Measurements from ENCODE around the gene ARL6IP4. TPM values are rescaled to one million over a fixed set of nuclear protein-coding genes. Genes with fewer than 3 reads are reported as not detected.

Gene ARL6IP4
- total RNA-seq, 1 donor from 2014 or later: 166 TPM

GRCh38 chr12:122951406-122951805 is 29.1 kb upstream of the ARL6IP4 start:
- no peak overlapping the region for H3K27ac Mint-ChIP-seq (ENCODE audit: unreplicated experiment)
- H3K9me3 Mint-ChIP-seq (ENCODE audit: unreplicated experiment): no peaks in the 10 kb centered on the region
- no peaks in the 10 kb centered on the region for H3K27me3 Mint-ChIP-seq (ENCODE audit: unreplicated experiment)
- no peak for DNase-seq (ENCODE audit: extremely low spot score, unreplicated experiment)
- peaks cover 27% of the 10 kb centered on the region for H3K4me1 Mint-ChIP-seq (ENCODE audit: unreplicated experiment)
- TF ChIP-seq CTCF (IDR thresholded peaks at IDR 0.05): no peak
- H3K4me3 Mint-ChIP-seq (ENCODE audit: unreplicated experiment): no peak overlapping the region
- no peaks in the 10 kb centered on the region for H3K36me3 Mint-ChIP-seq (ENCODE audit: unreplicated experiment)

- Mint-ChIP-seq H3K27ac (ENCODE audit: unreplicated experiment) (peak overlapping the region; percentile 27), H3K27me3 (ENCODE audit: unreplicated experiment) (no peaks in the 10 kb centered on the region), H3K4me3 (ENCODE audit: unreplicated experiment) (no peak overlapping the region), H3K4me1 (ENCODE audit: unreplicated experiment) (peaks cover 18% of the 10 kb centered on the region), H3K36me3 (ENCODE audit: unreplicated experiment) (no peaks in the 10 kb centered on the region), H3K9me3 (ENCODE audit: unreplicated experiment) (no peaks in the 10 kb centered on the region)
- peak; percentile 95 for TF ChIP-seq CTCF (IDR thresholded peaks at IDR 0.05)
- DNase-seq (ENCODE audit: extremely low spot score, unreplicated experiment): peak; percentile 90
Measured at GRCh38 chr12:122951979-122952892, 28.2 kb upstream of the ARL6IP4 start.

GRCh38 chr12:122955156-122955555 is 25.3 kb upstream of the ARL6IP4 start:
- DNase-seq (ENCODE audit: extremely low spot score, unreplicated experiment): no peak
- Mint-ChIP-seq H3K4me3 (ENCODE audit: unreplicated experiment) (no peak overlapping the region), H3K36me3 (ENCODE audit: unreplicated experiment) (no peaks in the 10 kb centered on the region), H3K27ac (ENCODE audit: unreplicated experiment) (no peak overlapping the region), H3K9me3 (ENCODE audit: unreplicated experiment) (no peaks in the 10 kb centered on the region), H3K4me1 (ENCODE audit: unreplicated experiment) (peaks cover 9% of the 10 kb centered on the region), H3K27me3 (ENCODE audit: unreplicated experiment) (no peaks in the 10 kb centered on the region)
- TF ChIP-seq CTCF (IDR thresholded peaks at IDR 0.05): no peak

GRCh38 chr12:122956035-122956434 is 24.4 kb upstream of the ARL6IP4 start:
- no peaks in the 10 kb centered on the region for H3K27me3 Mint-ChIP-seq (ENCODE audit: unreplicated experiment)
- no peak overlapping the region for H3K27ac Mint-ChIP-seq (ENCODE audit: unreplicated experiment)
- peaks cover 9% of the 10 kb centered on the region for H3K4me1 Mint-ChIP-seq (ENCODE audit: unreplicated experiment)
- H3K4me3 Mint-ChIP-seq (ENCODE audit: unreplicated experiment): no peak overlapping the region
- H3K9me3 Mint-ChIP-seq (ENCODE audit: unreplicated experiment): no peaks in the 10 kb centered on the region
- TF ChIP-seq CTCF (IDR thresholded peaks at IDR 0.05): no peak
- H3K36me3 Mint-ChIP-seq (ENCODE audit: unreplicated experiment): no peaks in the 10 kb centered on the region
- no peak for DNase-seq (ENCODE audit: extremely low spot score, unreplicated experiment)

- Mint-ChIP-seq H3K36me3 (ENCODE audit: unreplicated experiment) (no peaks in the 10 kb centered on the region), H3K4me3 (ENCODE audit: unreplicated experiment) (no peak overlapping the region), H3K27ac (ENCODE audit: unreplicated experiment) (no peak overlapping the region), H3K9me3 (ENCODE audit: unreplicated experiment) (no peaks in the 10 kb centered on the region), H3K4me1 (ENCODE audit: unreplicated experiment) (no peaks in the 10 kb centered on the region), H3K27me3 (ENCODE audit: unreplicated experiment) (no peaks in the 10 kb centered on the region)
- no peak for TF ChIP-seq CTCF (IDR thresholded peaks at IDR 0.05)
- DNase-seq (ENCODE audit: extremely low spot score, unreplicated experiment): no peak
Measured at GRCh38 chr12:122958198-122958888, 22.1 kb upstream of the ARL6IP4 start.
